ENCODE data around the gene TENT4B. TPM values are rescaled to one million over a fixed set of nuclear protein-coding genes. Genes with fewer than 3 reads are reported as not detected.

TENT4B gene
- total RNA-seq, 1 donor from 2014 or later = 16.6 TPM

Other genes starting within 250 kb of the TENT4B start
- gene CNEP1R1, start 128.1 kb upstream of the TENT4B start, total RNA-seq = 22.3 and 23.0 TPM in 2 replicates
- gene HEATR3, start 87.3 kb upstream of the TENT4B start, total RNA-seq = 28.5 and 29.2 TPM in 2 replicates
- 85.6 and 86.2 TPM in 2 replicates for gene ADCY7, start 113.2 kb downstream of the TENT4B start, total RNA-seq
- 92.7 and 98.8 TPM in 2 replicates for gene BRD7, start 215.7 kb downstream of the TENT4B start, total RNA-seq